ENCODE results near the gene NDUFV2.

Gene NDUFV2

DNA sequence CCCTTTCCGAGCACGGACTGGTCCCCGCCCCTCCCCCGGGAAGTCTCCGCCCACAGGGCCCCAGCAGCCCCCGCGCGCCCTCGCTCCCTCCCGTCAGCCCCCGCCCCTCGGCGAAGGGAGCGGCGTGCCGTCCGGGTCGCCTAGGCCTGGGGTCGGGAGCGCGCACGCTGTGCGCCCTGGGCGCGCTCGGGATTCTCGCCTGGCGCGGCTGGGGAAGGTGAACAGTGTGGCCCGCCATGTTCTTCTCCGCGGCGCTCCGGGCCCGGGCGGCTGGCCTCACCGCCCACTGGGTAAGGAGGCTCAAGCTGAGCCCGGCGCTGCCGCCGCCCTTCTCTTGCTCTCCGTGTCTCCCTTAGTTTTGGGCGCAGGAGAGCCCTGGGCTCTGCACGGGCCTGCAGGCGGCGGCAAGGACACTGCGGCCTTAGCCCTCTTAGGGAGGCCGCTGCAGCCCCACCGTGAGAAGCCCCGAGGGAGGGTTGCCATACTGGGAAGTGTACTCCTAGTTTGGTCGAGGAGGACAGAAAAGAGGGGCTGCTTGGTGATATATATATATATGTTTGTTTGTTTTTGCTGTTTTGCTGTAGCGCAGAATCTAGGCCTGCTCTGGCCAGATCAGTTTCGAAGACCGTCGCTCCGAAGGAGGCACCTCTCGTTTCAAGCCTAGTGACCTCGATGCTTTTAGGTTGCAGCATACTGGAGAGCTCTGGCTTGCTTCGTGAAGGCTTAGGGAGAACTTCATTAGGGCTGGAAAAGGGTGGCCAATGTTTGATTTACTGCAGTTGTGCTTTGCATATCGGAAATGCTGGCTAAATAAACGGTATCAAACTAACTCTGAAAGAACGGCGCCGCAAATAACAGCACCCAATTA, at the start of gene NDUFV2:
TSS of gene NDUFV2 (plus strand) at position 192 of the 868 bp plus-strand sequence. CDS start at position 237, 45 bp downstream.
- peak; percentile 41 for TF ChIP-seq CTCF (IDR thresholded peaks at IDR 0.05)
- no peaks in the 10 kb centered on the region for H3K36me3 ChIP-seq
- H3K4me3 ChIP-seq (ENCODE audit: low read depth in 1 of 2, low read length in 1 of 2), result peak within 1 kb of the TSS; percentile 66 to 89
- no peaks in the 10 kb centered on the region for H3K27me3 ChIP-seq
- H3K4me1 ChIP-seq (ENCODE audit: control insufficient read depth in 1 of 2, insufficient read depth in 1 of 2, low read depth in 1 of 2, low read length in 1 of 2), result peaks cover 44 to 47% of the 10 kb centered on the region in 2 experiments
- H3K27ac ChIP-seq, result peak within 1 kb of the TSS; percentile 95
- no peaks in the 10 kb centered on the region for H3K9me3 ChIP-seq

GRCh38 chr18:9053814-9054213, 48.7 kb upstream of the NDUFV2 start:
- Histone ChIP-seq H3K9me3 (no peaks in the 10 kb centered on the region), H3K36me3 (no peaks in the 10 kb centered on the region), H3K4me3 (ENCODE audit: low read depth in 1 of 2, low read length in 1 of 2) (no peak overlapping the region), H3K27ac (no peak overlapping the region), H3K27me3 (no peaks in the 10 kb centered on the region), H3K4me1 (ENCODE audit: control insufficient read depth in 1 of 2, insufficient read depth in 1 of 2, low read depth in 1 of 2, low read length in 1 of 2) (peaks cover 3 to 5% of the 10 kb centered on the region in 2 experiments)
- TF ChIP-seq CTCF (IDR thresholded peaks at IDR 0.05), result no peak

DNA sequence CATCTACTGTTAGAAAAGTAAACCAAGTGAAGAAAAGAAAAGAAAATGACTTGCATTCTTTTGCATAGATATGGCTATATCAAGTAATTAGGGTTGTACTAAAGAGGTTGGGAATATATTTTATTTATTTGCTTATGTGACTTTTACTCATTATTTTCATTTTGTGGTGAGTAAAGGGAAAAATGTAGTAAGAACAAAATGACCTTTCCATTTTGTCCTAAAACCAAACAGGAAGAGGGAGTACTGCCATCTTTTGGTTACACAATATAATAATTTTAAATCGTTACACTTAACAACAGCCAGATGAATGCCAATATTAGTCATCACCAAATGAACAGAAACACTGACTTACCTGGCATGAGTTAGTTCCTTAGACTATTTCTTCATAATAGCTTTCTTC, 47.3 kb upstream of the NDUFV2 start:
- H3K9me3 ChIP-seq, result no peaks in the 10 kb centered on the region
- H3K4me1 ChIP-seq (ENCODE audit: control insufficient read depth in 1 of 2, insufficient read depth in 1 of 2, low read depth in 1 of 2, low read length in 1 of 2), result peaks cover 3 to 5% of the 10 kb centered on the region in 2 experiments
- TF ChIP-seq CTCF (IDR thresholded peaks at IDR 0.05), result no peak
- no peak overlapping the region for H3K27ac ChIP-seq
- no peaks in the 10 kb centered on the region for H3K27me3 ChIP-seq
- H3K36me3 ChIP-seq, result no peaks in the 10 kb centered on the region
- no peak overlapping the region for H3K4me3 ChIP-seq (ENCODE audit: low read depth in 1 of 2, low read length in 1 of 2)

DNA sequence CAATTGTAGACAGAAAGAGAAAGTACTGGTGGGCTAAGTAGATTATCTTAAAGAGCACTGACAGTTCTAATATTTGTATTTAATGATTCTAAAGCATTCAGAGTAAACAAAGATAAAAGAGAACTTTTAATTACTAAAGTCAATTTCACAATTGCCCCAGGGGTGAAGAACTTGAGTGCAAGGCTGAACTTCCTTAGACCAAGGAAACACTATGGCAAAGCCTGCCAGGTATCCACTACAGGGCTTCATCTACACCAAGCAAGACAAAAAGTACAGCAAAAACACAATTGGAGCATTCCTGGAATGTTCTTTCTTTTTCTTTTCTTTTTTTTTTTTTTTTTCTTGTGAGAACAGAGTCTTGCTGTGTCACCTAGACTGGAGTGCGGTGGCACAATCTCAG, 46.9 kb upstream of the NDUFV2 start:
- Histone ChIP-seq H3K36me3 (no peaks in the 10 kb centered on the region), H3K9me3 (no peaks in the 10 kb centered on the region), H3K4me3 (ENCODE audit: low read depth in 1 of 2, low read length in 1 of 2) (no peak overlapping the region), H3K4me1 (ENCODE audit: control insufficient read depth in 1 of 2, insufficient read depth in 1 of 2, low read depth in 1 of 2, low read length in 1 of 2) (peaks cover 3 to 5% of the 10 kb centered on the region in 2 experiments), H3K27ac (no peak overlapping the region), H3K27me3 (no peaks in the 10 kb centered on the region)
- no peak for TF ChIP-seq CTCF (IDR thresholded peaks at IDR 0.05)

- Histone ChIP-seq H3K27me3 (no peaks in the 10 kb centered on the region), H3K4me3 (ENCODE audit: low read depth in 1 of 2, low read length in 1 of 2) (no peak overlapping the region), H3K9me3 (no peaks in the 10 kb centered on the region), H3K36me3 (no peaks in the 10 kb centered on the region), H3K4me1 (ENCODE audit: control insufficient read depth in 1 of 2, insufficient read depth in 1 of 2, low read depth in 1 of 2, low read length in 1 of 2) (peaks cover 3 to 5% of the 10 kb centered on the region in 2 experiments), H3K27ac (no peak overlapping the region)
- TF ChIP-seq CTCF (IDR thresholded peaks at IDR 0.05), result no peak
These were observed 44.9 kb upstream of the NDUFV2 start for GRCh38 chr18:9057646-9058045.

Data from neutrophil (primary cell).